DMS79 (cell line): ENCODE measurements around the gene TBCEL.
"Not testable (repeated sequence)": the region's sequence is repeated elsewhere in the genome, so short reads cannot be mapped to it uniquely, and the experiment has no call there.

Experiments used
- DNase-seq: peaks from one replicate; lab custom pipeline; 2025; lab: John Stamatoyannopoulos, UW

The TBCEL gene

GRCh38 chr11:121029153-121029552 lies 5.3 kb downstream of the TBCEL start:
- no peak for DNase-seq

- DNase-seq = no peak
These were observed 6.0 kb downstream of the TBCEL start for GRCh38 chr11:121029813-121030445.

GRCh38 chr11:121031167-121031566 lies 7.3 kb downstream of the TBCEL start:
- no peak for DNase-seq

GRCh38 chr11:121031648-121032047 lies 7.7 kb downstream of the TBCEL start:
- DNase-seq = not testable (repeated sequence)

GRCh38 chr11:121032546-121032945 lies 8.6 kb downstream of the TBCEL start:
- peak; percentile 42 for DNase-seq

- no peak for DNase-seq
These were observed 9.7 kb downstream of the TBCEL start for GRCh38 chr11:121033635-121034034.

- peak; percentile 45 for DNase-seq
These were observed 11.4 kb downstream of the TBCEL start for GRCh38 chr11:121035169-121035755.

GRCh38 chr11:121035780-121036179 lies 11.9 kb downstream of the TBCEL start:
- no peak for DNase-seq

GRCh38 chr11:121037016-121037415 lies 13.1 kb downstream of the TBCEL start:
- DNase-seq = no peak

GRCh38 chr11:121038648-121039409 lies 14.9 kb downstream of the TBCEL start:
- DNase-seq = no peak

- no peak for DNase-seq
These were observed 16.2 kb downstream of the TBCEL start for GRCh38 chr11:121039971-121040613.

- DNase-seq = no peak
These were observed 16.7 kb downstream of the TBCEL start for GRCh38 chr11:121040614-121041002.

GRCh38 chr11:121041072-121041471 lies 17.2 kb downstream of the TBCEL start:
- DNase-seq = no peak

GRCh38 chr11:121042296-121042695 lies 18.4 kb downstream of the TBCEL start:
- no peak for DNase-seq

- no peak for DNase-seq
These were observed 24.0 kb downstream of the TBCEL start for GRCh38 chr11:121047926-121048325.

- DNase-seq = no peak
These were observed 24.7 kb downstream of the TBCEL start for GRCh38 chr11:121048464-121049233.

- DNase-seq = peak; percentile 16
These were observed 29.3 kb downstream of the TBCEL start for GRCh38 chr11:121053244-121053643.

GRCh38 chr11:121054266-121054665 lies 30.4 kb downstream of the TBCEL start:
- DNase-seq = no peak

- no peak for DNase-seq
These were observed 31.2 kb downstream of the TBCEL start for GRCh38 chr11:121055076-121055475.

GRCh38 chr11:121057922-121058321 lies 34.0 kb downstream of the TBCEL start:
- DNase-seq = no peak

- DNase-seq = no peak
These were observed 35.0 kb downstream of the TBCEL start for GRCh38 chr11:121058941-121059340.

- DNase-seq = no peak
These were observed 35.7 kb downstream of the TBCEL start for GRCh38 chr11:121059605-121060004.
